Fibroblast of upper back skin (primary cell): Measurements from ENCODE around the gene ZBTB32.

Experiments used
- DNase-seq: peaks from one replicate; pipeline ENCODE4 v3.0.0-alpha.2; 2013

ZBTB32 gene

DNA sequence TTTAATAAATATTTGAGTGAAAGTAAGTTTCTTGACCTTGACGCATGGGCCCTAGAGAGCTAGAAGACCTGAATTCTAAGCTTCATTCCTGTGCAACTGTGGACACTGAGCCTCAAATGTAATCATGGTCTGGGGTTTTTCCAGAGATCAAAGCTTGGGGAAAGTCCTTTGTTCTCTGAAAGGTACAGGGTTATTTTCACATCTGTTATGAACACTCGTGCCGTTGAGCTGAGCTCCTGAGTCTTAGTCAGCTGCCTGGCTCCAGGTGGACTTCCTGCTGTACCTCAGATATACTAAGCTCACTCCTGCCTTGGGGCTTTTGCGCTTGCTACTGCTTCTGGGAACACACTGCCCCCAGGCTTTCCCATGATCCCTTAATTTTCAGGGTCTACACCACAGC, 7.5 kb upstream of the ZBTB32 start:
- DNase-seq, result no peak

DNA sequence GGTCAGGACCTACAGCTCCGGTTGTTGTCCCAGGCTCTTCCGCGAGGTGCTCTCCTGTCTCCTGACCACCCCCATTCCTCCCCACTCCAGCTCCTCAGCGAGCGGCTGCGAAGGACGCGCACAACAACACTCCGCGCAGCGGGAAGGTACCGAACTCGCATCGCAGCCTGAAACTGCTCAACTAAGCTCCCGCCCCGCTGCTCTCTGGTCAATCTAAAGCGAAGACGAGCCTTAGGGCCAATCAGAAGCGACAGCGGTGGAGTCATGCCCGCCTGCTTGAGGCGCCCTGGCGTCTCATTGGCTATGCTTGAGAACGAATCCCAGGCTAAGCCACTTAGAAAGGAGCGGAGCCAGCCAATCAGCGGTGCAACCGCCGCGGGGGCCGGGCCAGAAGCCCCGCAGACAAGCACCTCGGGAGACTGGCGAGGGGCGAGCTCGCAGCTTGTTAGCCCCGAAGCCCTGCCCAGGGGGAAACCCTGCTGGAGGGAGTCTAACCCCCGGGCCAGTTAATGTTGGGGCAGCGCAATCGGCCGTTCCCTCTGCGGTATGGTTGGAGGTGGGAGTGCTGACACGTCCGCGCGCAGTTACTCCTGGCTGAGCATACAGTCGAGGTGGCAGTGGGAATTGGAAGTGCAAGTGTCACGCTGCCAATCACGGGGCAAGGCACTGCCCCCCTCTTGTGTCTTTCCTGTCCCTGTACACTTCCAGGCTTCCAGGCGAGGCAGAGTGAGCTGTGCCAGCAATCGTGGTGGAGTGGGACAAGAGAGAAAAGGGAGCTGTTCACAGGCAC, 1.9 kb upstream of the ZBTB32 start:
- DNase-seq, result peak; percentile 97

DNA sequence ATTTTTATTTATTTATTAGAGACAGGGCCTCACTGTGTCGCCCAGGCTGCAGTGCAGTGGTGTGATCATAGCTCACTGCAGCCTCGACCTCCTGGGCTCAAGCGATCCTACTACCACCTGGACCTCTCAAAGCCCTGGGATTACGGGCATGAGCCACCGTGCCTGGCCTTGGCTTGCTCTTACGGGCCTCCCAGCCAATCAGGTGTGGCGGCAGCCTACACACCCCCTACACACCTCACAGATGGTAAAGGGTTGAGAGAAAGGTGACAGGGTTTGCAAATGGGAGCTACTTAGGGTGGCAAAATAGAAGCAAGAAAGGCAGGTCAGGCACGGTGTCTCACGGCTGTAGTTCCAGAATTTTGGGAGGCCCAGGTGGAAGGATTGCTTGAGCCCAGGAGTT, 1.0 kb upstream of the ZBTB32 start:
- DNase-seq, result no peak

DNA sequence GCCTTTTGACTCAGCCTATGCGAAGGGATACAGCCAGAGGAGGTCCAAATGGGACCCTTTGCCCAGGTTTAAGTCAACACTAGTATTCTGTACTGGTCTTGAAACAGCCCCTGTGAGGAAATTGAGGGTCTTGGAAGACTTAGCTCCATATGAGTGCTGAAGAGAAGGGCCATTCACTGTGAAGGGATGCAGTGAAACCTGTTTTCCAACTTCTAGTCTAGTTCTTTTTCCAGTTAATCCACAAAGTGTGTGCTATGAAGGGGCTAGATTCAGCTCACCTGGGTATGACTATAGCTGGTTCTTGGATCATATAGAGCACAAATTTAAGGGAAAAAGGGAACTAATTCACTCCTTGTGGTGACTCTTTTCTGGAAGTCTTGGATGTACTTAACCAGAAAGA, 4.0 kb downstream of the ZBTB32 start:
- DNase-seq, result no peak

DNA sequence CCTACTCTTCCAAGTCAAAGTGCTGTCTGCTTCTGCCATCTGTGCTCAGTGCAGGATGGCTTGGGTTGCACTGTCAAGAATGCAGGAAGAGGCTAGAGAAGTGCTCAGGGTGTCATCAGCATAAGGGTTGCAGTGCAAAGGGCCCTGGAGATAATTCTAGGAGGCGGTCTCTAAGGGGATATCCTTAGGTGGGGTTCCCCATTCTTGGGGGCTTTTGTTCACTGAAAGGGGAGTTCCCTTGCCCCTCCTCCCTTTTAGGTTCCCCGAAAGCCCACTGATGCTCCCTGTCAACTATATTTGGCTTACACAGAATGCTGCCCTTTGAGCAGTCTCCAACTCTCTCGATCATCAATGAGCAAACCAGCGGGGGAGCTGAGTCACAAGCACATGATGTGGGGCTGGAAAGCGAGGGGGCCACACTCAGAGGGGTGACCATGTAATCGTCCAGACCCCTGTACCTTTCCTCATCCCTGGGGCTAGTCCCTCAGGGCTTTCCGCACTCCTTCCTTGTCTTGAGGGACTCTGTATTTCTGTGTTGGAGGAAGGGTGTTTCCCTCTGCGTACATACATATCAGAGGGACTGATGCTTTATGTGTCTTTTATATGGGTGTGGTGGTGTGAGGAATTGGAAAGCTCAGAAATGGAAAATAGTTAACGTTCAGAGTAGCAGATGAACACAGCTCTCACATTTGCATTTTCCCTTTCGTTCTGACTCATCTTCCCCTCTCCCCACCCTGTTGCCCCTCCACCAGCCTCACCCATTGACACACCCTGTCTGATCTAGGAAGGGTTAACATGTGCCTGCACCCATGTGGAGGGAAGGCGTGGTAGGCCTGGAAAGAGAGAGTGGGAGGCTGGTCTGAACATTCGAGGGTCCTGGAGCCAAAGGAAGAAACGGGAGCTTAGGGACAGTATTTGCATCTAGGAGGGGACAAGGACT, 6.7 kb downstream of the ZBTB32 start:
- no peak for DNase-seq

DNA sequence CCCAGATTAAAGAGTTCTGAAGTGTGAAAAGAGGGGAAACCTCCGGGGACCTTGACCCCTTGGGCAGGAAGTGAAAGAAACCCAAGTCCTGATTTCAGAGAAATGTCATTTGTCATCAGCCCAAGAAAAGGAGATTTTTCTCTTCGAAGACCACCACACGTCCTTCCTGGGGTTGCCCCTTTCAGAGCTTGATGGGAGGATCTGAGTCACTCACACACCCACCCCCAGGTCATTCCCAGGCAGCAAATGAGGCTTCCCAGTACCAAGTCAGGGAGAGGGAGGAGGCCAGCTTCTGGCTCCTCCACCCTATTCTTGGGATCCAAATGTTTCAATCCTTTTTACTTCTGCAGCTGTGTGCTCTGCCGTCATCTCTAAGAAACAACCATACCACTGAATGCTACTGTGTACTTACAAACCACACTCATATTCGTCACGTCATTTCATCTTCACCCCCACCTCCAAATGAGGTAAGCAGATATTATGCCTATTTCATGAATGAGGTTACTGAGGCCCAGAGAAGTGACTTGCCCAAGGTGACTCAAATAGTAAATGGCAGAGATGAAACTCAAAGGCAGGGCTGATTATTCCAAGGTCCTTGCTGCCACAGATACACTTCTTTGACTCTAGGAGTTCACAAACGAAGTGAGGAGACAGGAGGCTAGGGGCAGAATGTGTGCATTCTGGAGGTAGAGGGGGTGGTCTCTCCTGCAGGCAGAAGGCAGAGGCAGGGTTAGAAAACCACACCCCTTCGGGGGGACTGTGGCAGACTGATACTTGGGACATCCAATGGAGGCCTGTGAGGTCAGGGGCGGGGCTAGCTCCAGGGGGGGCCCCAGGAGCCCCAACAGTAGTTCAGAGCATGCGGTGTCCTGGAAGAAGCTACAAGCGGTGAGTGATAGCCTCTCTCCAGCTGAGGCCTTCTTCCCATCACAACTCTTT, 8.5 kb downstream of the ZBTB32 start:
- DNase-seq, result no peak

DNA sequence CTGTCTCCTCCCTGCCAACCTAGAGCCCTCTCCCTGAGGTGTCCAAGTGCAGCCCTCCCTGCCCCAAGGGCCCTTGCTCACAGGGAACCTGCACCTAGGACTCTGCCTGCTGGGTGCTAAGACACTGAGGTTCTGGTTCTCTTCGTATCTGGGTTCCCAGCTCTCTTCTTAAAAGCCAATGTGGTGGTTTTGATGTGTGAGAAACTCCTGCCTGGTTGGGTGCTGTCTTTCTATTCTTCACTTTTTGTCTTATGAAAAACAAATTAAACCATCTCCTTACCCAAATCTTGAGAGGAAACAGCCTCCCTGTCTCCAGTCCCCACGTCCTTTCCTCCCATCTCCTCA, 9.1 kb downstream of the ZBTB32 start:
- DNase-seq, result no peak

DNA sequence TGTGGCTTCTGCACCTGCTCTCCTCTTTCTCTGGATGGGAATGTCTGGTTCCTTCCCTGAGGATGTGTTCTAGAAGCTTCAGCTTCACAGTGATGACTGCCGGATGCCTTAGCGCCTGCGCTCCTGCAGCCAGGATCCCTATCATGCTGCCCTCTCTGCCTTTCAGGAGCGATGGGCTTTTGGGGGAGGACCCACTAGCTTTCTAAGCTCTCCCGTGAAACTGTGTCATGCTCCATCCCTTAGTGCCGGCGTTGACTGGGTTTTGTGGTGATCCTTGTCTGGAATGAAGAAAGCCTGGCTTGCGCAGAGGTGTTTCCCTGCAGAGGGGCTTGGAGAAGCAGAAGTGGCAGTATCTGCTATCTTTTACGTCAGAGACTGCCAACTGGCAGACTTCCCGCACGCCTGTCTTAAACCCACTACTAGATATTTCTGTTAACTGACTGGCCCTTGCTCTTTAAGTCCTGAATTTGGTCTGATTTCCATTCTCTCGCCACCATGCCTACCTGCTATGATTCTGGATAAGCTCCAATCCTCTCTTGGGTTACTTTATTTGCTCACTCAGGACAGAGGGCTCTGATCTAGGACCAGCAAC, 9.6 kb downstream of the ZBTB32 start:
- DNase-seq, result no peak

DNA sequence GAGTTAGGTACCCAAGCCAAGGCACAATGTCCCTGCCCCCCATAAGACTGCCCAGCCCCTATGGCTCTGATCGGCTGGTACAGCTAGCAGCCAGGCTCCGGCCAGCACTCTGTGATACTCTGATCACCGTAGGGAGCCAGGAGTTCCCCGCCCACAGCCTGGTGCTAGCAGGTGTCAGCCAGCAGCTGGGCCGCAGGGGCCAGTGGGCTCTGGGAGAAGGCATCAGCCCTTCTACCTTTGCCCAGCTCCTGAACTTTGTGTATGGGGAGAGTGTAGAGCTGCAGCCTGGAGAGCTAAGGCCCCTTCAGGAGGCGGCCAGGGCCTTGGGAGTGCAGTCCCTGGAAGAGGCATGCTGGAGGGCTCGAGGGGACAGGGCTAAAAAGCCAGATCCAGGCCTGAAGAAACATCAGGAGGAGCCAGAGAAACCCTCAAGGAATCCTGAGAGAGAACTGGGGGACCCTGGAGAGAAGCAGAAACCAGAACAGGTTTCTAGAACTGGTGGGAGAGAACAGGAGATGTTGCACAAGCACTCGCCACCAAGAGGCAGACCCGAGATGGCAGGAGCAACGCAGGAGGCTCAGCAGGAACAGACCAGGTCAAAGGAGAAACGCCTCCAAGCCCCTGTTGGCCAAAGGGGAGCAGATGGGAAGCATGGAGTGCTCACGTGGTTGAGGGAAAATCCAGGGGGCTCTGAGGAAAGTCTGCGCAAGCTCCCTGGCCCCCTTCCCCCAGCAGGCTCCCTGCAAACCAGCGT, 10.4 kb downstream of the ZBTB32 start:
- no peak for DNase-seq

DNA sequence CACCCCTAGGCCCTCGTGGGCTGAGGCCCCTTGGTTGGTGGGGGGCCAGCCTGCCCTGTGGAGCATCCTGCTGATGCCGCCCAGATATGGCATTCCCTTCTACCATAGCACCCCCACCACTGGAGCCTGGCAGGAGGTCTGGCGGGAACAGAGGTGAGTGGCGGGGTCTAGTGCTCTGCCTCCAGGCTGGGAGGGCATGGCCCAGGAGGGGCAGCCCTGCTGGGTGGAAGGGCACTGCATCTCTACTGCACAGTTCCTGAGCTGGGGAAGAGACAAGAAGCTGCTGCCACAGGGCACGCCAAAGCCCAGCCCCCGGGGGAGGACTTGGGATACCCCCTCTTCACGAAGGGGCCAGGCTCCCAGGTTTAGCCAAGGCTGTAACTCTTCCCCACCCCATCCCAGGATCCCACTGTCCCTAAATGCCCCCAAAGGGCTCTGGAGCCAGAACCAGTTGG, 11.0 kb downstream of the ZBTB32 start:
- no peak for DNase-seq

DNA sequence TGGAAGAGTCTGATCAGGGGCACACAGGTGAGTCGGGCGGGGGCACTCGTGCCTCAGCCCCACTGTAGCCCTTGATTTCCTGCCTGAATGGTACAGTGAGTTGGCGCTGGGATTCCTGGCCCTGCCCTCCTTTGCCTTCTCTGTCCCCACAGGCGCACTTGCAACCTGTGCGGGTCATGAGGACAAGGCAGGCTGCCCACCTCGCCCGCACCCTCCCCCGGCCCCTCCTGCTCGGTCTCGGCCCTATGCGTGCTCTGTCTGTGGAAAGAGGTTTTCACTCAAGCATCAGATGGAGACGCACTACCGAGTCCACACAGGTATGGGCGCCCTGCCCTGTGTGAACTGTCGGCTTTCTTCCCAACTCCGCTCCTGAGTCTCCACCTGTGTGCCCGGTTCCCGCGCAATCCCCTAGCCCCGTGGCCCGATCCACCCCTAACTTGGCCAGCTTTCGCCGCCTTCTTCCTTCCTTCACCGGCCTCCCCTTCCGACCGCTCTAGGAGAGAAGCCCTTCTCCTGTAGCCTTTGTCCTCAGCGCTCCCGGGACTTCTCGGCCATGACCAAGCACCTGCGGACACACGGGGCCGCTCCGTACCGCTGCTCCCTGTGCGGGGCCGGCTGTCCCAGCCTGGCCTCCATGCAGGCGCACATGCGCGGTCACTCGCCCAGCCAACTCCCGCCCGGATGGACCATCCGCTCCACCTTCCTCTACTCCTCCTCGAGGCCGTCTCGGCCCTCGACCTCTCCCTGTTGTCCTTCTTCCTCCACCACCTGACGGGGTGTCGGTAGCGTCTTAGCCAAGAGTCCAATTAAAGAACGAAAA, 11.8 kb downstream of the ZBTB32 start:
- peak; percentile 22 for DNase-seq

DNA sequence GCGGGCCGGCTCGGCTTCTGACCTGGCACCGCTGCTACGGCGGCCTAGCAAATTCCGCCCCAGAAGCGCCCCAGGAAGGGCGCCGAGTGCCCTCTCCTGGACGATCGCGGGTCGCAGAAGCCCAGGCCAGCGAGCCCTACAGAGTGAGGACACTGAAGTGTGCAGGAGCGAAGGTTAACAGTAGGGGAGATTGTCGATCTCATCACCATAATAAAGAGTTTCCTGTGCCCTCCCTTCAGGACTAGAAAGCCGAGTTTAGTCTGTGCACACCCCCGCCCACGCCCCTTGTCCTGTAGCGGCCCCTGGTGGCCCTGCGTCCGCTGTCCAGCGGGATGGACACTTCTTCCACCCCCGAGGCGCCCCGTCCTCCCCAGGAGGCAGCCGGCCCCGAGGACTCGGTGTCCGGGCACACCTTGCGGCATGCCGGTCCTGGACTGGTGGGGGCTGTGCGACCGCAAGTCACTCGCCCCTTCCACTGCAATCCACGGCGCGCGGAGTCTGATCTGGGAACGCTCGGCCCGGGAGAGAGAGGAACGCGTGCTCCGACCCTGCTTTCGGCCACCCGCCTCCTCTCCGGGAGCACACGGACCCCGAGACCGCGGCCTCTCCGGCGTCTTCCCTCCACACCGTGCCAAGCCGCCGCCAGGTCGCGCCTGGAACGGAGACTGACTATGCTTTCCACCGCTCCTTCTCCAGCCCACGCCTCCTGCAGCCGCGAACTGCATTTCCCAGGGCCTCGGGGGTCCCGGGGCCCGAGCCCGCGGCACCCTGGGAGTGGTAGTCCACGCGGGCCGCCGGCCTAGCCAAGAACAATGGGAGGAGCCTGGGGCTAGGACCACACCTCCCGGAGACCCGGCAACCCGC, 12.7 kb downstream of the ZBTB32 start:
- DNase-seq, result peak; percentile 79

DNA sequence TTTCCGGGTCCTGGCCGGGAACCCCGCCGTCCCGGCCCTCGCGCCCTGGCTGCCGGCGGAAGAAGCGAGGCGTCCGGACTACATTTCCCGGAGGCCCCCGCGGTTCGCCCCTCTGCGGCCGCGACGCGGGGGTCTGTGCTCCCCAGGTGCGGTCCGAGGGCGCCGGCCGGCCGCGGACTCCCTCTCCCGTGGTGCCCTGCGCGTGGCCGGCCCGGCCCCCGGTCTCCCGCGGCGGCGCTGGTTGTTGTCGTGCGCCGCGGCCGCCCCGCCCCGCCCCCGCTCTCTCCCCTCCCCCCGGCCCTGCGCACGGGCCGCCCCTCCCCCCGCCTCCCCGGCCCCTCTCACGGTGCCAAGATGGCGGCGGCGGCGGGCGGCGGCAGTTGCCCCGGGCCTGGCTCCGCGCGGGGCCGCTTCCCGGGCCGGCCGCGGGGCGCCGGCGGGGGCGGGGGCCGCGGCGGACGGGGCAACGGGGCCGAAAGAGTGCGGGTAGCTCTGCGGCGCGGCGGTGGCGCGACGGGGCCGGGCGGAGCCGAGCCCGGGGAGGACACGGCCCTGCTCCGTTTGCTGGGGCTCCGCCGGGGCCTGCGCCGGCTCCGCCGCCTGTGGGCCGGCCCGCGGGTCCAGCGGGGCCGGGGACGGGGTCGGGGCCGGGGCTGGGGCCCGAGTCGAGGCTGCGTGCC, 13.4 kb downstream of the ZBTB32 start, which contains the start of gene KMT2B:
Gene KMT2B, plus strand, starts transcription at position 339 of the 680 bp plus-strand sequence. Its CDS starts 16 bp downstream, at position 355.
- DNase-seq, result peak; percentile 97

DNA sequence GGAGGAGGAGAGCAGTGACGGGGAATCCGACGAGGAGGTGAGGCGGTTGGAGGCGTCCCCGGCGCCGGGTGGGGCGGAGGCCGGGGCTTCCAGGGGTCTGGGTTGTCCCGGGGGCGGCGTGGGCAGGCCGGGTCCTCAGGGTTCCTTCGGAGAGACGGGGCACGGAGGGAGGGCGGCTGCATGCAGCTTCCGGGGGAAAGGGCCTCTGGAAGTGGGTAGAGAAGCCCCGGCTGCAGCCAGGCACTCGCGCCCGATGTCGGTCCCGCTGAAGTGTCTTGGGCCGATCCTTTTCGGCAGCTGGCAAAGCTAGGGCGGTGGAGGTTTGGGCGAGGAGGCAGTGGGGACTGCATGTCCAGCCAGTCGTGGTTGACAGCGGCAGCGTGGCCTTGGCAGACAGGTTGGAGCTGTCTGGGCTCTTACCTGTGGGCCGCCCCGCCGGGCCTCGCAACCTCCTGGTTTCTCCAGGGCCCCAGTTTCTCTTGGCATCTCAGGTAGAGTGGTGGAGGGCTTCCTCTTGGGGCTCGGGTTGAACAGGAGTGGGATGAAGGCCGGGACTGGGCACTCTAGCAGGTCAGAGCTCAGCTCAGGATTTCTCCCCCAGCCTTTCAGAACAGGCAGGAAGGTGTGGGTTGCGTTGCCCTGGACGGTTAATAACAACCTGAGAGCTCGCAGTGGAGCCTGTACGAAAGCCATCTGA, 14.1 kb downstream of the ZBTB32 start:
- DNase-seq, result peak; percentile 5

DNA sequence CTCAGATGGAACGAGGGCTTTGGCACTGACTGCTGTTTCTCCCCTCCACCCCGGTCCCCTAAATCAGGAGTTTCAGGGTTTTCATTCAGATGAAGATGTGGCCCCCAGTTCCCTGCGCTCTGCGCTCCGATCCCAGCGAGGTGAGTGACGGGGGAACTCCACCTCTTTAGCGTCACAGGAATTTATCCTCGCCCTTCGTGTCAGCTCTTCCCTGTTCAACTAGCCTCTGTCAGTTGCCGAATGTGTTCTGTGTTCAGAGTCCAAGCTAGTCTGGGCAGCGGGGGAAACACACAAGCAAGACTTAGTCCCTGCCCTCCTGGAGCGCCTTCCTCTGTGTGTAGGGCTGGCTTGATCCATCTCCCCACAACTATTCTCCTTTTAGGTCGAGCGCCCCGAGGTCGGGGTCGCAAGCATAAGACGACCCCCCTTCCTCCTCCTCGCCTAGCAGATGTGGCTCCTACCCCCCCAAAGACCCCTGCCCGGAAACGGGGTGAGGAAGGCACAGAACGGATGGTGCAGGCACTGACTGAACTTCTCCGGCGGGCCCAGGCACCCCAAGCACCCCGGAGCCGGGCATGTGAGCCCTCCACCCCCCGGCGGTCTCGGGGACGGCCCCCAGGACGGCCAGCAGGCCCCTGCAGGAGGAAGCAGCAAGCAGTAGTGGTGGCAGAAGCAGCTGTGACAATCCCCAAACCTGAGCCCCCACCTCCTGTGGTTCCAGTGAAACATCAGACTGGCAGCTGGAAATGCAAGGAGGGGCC, 15.2 kb downstream of the ZBTB32 start:
- DNase-seq, result no peak

DNA sequence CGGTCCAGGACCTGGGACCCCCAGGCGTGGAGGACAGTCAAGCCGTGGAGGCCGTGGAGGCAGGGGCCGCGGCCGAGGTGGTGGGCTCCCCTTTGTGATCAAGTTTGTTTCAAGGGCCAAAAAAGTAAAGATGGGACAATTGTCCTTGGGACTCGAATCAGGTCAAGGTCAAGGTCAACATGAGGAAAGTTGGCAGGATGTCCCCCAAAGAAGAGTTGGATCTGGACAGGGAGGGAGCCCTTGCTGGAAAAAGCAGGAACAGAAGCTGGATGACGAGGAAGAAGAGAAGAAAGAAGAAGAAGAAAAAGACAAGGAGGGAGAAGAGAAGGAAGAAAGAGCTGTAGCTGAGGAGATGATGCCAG, 15.8 kb downstream of the ZBTB32 start:
- no peak for DNase-seq

DNA sequence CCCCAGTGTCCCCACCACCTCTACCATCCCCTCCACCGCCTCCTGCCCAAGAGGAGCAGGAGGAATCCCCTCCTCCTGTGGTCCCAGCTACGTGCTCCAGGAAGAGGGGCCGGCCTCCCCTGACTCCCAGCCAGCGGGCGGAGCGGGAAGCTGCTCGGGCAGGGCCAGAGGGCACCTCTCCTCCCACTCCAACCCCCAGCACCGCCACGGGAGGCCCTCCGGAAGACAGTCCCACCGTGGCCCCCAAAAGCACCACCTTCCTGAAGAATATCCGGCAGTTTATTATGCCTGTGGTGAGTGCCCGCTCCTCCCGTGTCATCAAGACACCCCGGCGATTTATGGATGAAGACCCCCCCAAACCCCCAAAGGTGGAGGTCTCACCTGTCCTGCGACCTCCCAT, 16.3 kb downstream of the ZBTB32 start:
- no peak for DNase-seq

DNA sequence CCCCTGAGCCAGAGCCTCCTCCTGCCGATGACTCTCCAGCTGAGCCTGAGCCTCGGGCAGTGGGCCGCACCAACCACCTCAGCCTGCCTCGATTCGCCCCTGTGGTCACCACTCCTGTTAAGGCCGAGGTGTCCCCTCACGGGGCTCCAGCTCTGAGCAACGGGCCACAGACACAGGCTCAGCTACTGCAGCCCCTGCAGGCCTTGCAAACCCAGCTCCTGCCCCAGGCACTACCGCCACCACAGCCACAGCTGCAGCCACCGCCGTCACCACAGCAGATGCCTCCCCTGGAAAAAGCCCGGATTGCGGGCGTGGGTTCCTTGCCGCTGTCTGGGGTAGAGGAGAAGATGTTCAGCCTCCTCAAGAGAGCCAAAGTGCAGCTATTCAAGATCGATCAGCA, 17.0 kb downstream of the ZBTB32 start:
- no peak for DNase-seq
